GM23338 (cell line): ENCODE data around the gene PPFIBP1.

ENCODE experiments used
- CREB1 ChIP-seq: fragments of 250-450 bp; sonication (Bioruptor Pico); IDR thresholded peaks from 2 replicates; pipeline ENCODE4 v1.5.0; 2020; ENCODE audit warnings: low read depth, mild to moderate bottlenecking, moderate library complexity
- EZH2 ChIP-seq: fragments of 200-600 bp; sonication (generic); IDR thresholded peaks from one replicate; pipeline ENCODE4 v1.8.0; 2017; ENCODE audit warnings: antibody characterized with exemption, mild to moderate bottlenecking, low read depth; ENCODE audit not compliant: unreplicated experiment
- POLR2AphosphoS5 ChIP-seq: IDR thresholded peaks from 2 replicates; pipeline ENCODE4 v1.6.1; 2016; ENCODE audit warnings: antibody characterized with exemption, low read depth
- TF ChIP-seq, protein P1 (sequence below), 2 experiments: fragments of 200-600 bp in 1 of 2; sonication (generic) in 1 of 2; conservative IDR thresholded peaks; 2 replicates each; pipeline versions ENCODE4 v1.5.1 to v1.6.1; 2016 to 2017; ENCODE audit warnings: antibody characterized with exemption in 2 of 2, low read depth in 2 of 2, mild to moderate bottlenecking in 2 of 2, moderate library complexity in 1 of 2
- TF ChIP-seq, protein P2 (sequence below): IDR thresholded peaks from one replicate; pipeline ENCODE4 v1.6.1; 2018; ENCODE audit warnings: antibody characterized with exemption; ENCODE audit not compliant: unreplicated experiment

- TF ChIP-seq POLR2AphosphoS5: no peak
- TF ChIP-seq, protein P1, sequence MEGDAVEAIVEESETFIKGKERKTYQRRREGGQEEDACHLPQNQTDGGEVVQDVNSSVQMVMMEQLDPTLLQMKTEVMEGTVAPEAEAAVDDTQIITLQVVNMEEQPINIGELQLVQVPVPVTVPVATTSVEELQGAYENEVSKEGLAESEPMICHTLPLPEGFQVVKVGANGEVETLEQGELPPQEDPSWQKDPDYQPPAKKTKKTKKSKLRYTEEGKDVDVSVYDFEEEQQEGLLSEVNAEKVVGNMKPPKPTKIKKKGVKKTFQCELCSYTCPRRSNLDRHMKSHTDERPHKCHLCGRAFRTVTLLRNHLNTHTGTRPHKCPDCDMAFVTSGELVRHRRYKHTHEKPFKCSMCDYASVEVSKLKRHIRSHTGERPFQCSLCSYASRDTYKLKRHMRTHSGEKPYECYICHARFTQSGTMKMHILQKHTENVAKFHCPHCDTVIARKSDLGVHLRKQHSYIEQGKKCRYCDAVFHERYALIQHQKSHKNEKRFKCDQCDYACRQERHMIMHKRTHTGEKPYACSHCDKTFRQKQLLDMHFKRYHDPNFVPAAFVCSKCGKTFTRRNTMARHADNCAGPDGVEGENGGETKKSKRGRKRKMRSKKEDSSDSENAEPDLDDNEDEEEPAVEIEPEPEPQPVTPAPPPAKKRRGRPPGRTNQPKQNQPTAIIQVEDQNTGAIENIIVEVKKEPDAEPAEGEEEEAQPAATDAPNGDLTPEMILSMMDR (conservative IDR thresholded peaks at IDR 0.05; ENCODE audit: low read depth in 2 of 2): no peak
- TF ChIP-seq EZH2: no peak
- TF ChIP-seq, protein P2, sequence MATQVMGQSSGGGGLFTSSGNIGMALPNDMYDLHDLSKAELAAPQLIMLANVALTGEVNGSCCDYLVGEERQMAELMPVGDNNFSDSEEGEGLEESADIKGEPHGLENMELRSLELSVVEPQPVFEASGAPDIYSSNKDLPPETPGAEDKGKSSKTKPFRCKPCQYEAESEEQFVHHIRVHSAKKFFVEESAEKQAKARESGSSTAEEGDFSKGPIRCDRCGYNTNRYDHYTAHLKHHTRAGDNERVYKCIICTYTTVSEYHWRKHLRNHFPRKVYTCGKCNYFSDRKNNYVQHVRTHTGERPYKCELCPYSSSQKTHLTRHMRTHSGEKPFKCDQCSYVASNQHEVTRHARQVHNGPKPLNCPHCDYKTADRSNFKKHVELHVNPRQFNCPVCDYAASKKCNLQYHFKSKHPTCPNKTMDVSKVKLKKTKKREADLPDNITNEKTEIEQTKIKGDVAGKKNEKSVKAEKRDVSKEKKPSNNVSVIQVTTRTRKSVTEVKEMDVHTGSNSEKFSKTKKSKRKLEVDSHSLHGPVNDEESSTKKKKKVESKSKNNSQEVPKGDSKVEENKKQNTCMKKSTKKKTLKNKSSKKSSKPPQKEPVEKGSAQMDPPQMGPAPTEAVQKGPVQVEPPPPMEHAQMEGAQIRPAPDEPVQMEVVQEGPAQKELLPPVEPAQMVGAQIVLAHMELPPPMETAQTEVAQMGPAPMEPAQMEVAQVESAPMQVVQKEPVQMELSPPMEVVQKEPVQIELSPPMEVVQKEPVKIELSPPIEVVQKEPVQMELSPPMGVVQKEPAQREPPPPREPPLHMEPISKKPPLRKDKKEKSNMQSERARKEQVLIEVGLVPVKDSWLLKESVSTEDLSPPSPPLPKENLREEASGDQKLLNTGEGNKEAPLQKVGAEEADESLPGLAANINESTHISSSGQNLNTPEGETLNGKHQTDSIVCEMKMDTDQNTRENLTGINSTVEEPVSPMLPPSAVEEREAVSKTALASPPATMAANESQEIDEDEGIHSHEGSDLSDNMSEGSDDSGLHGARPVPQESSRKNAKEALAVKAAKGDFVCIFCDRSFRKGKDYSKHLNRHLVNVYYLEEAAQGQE: no peak
- TF ChIP-seq CREB1 (CRISPR knock-in tag): no peak
Observed at GRCh38 chr12:27521066-27521465, 2.9 kb upstream of the PPFIBP1 start.
